T-helper 1 cell treated with Interleukin-12 subunit alpha and Interleukin-12 subunit beta and Interleukin-4 antibody, amounts not matched to agents 30 μg/mL and 1 μg/mL, for 36 hours (primary cell): ENCODE measurements around the gene A3GALT2.
A peak's percentile ranks its signal among the peaks of the same experiment; 100 is the strongest.
"Not testable (repeated sequence)": the region's sequence is repeated elsewhere in the genome, so short reads cannot be mapped to it uniquely, and the experiment has no call there.

Experiments
- H3K27ac Mint-ChIP-seq: one replicate; pipeline ENCODE4 v1.8.0; 2021; ENCODE audit warnings: mild to moderate bottlenecking, mixed read lengths
- H3K27me3 Mint-ChIP-seq: one replicate; pipeline ENCODE4 v1.8.0; 2021; ENCODE audit warnings: low read depth, mixed read lengths
- H3K36me3 Mint-ChIP-seq: one replicate; pipeline ENCODE4 v1.8.0; 2021; ENCODE audit warnings: low read depth, mixed read lengths
- H3K4me1 Mint-ChIP-seq: one replicate; pipeline ENCODE4 v1.8.0; 2021; ENCODE audit warnings: low read depth, mixed read lengths
- H3K4me3 Mint-ChIP-seq: one replicate; pipeline ENCODE4 v1.8.0; 2021; ENCODE audit warnings: mild to moderate bottlenecking, moderate library complexity, mixed read lengths
- H3K9me3 Mint-ChIP-seq: one replicate; pipeline ENCODE4 v1.8.0; 2021; ENCODE audit warnings: mixed read lengths

Gene A3GALT2

DNA sequence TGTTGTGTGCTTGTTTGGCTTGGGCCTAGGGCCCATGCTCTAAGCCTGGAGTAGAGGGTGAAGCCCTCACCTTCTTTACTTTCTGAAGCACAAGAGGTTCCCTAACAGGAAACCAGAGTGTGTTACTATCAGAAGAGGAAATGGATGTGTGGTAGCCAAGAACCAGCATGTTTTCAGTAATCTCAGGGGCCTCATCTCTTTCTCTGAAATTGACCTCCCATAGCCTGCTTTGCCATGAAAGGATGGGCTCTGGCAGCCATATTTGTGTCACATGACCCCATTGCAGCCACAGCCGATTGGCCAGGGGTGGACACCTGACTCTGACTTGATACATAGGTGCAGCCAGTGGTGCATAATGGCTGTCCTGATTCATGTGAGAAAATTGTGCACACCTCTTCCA is 18.6 kb downstream of the A3GALT2 start:
- Mint-ChIP-seq H3K27ac (peak overlapping the region; percentile 72), H3K36me3 (peaks cover 9% of the 10 kb centered on the region), H3K9me3 (peaks cover 8% of the 10 kb centered on the region), H3K4me3 (peak overlapping the region; percentile 35), H3K4me1 (peaks cover 34% of the 10 kb centered on the region), H3K27me3 (peaks cover 19% of the 10 kb centered on the region)

DNA sequence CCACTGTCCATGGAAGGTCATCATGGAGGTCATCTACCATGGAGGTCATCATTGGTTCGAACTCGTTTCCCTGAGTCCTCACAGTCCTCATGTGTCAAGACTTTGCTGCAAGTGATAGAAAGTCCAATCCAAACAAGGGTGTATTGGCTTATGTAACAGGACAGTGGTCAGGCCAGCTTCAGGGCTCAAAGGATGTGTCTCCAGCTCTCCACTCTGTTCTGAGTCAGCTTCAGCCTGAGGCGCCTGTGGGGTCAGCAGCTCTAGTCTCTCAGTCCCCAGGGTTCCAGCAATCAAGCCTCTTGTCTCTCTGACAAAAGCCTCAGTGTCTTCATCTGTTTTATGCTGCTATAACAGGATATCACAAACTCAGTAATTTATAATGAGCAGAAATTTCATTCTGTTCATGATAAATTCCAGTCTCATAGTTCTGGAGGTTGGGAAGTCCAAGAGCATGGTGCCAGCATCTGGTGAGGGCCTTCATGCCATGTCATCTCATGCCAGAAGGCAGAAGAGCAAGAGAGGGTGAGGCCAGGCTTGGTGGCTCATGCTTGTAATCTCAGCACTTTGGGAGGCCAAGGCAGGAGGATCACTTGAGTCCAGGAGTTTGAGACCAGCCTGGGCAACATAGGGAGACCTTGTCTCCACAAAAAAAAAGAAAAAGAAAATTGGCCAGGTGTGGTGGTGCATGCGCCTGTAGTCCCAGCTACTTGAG is 19.5 kb downstream of the A3GALT2 start:
- H3K36me3 Mint-ChIP-seq = peaks cover 9% of the 10 kb centered on the region
- H3K4me1 Mint-ChIP-seq = peaks cover 34% of the 10 kb centered on the region
- no peak overlapping the region for H3K4me3 Mint-ChIP-seq
- H3K27me3 Mint-ChIP-seq = peaks cover 18% of the 10 kb centered on the region
- H3K27ac Mint-ChIP-seq = peak overlapping the region; percentile 5
- peaks cover 8% of the 10 kb centered on the region for H3K9me3 Mint-ChIP-seq

- Mint-ChIP-seq H3K27me3 (peaks cover 11% of the 10 kb centered on the region), H3K4me1 (peaks cover 34% of the 10 kb centered on the region), H3K9me3 (peaks cover 8% of the 10 kb centered on the region), H3K4me3 (no peak overlapping the region), H3K27ac (no peak overlapping the region), H3K36me3 (peaks cover 7% of the 10 kb centered on the region)
Observed at GRCh38 chr1:33300673-33301072, 20.2 kb downstream of the A3GALT2 start.

DNA sequence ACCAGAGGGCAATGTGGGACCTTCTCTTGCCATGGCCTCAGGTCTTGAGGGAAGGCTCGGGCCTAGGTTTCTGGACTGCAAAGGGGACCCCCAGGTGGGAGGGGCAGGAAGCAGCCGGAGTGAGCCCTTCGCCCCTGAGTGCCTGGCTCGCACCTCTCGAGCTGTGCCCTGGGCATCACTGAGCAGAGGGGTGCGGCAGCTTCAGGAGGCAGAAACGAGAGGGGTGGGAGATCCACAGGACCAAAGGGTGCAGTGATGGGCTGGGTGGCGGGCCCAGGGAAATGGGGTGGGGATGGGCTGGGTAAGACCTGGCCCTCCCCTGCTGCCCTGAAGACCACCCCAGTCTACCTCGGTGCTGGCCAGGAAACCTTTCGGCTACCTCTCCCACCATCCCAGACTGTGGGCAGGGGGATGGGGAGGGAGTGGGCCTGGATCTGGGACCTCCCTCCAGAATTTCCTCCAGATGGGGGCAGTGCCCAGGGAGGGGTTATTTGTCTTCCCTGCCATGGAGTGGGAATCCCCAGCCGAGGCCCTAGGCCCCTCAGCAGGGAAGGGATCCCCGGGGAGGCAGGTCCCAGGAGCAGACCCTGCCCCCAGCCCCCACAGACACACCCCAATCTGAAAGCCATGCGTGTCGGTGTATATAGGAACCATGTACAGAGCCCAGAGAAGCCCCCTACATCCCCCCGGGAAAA is 21.3 kb downstream of the A3GALT2 start:
- H3K27me3 Mint-ChIP-seq = peaks cover under 1% of the 10 kb centered on the region
- peaks cover 8% of the 10 kb centered on the region for H3K9me3 Mint-ChIP-seq
- H3K27ac Mint-ChIP-seq = no peak overlapping the region
- no peak overlapping the region for H3K4me3 Mint-ChIP-seq
- H3K36me3 Mint-ChIP-seq = peaks cover 9% of the 10 kb centered on the region
- H3K4me1 Mint-ChIP-seq = peaks cover 39% of the 10 kb centered on the region

DNA sequence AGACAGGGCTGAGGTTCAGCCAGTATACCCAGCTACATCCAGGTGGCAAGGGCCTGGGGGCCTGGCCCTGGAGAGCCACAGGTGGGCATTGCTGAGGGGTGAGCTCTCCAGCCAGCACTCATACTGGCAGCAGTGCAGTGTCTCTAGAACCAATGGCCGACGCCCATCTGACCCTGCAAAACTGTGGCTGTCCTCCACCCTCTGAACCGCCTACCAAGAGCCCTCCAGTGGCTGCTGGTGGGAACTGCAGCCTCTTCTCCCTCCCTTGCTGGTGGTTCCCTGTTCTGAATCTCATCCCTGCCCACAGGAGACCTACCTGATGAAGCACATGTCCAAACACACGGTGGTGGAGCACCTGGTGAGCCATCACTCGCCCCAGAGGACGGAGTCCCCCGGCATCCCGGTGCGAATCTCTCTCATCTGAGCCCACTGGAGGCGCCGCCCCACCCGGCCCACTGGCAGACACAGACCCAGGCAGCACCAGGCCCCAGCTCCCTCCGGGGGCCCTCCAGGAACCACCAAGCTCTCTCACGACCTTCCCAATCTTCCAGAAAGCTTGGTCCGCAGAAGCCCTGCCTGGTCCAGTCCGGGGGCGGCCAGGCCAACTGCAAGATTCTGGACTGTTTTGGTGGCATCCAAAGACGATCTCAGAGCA is 22.1 kb downstream of the A3GALT2 start:
- H3K36me3 Mint-ChIP-seq = peaks cover 9% of the 10 kb centered on the region

GRCh38 chr1:33297911-33298622 is 22.8 kb downstream of the A3GALT2 start:
- Mint-ChIP-seq H3K4me3 (no peak overlapping the region), H3K36me3 (peaks cover 4% of the 10 kb centered on the region), H3K27ac (no peak overlapping the region), H3K9me3 (peaks cover 8% of the 10 kb centered on the region), H3K27me3 (no peaks in the 10 kb centered on the region), H3K4me1 (peaks cover 29% of the 10 kb centered on the region)

More for the DNA sequence above, 22.1 kb downstream of the A3GALT2 start:
- Mint-ChIP-seq H3K4me3 (no peak overlapping the region), H3K27ac (no peak overlapping the region), H3K9me3 (peaks cover 8% of the 10 kb centered on the region), H3K27me3 (no peaks in the 10 kb centered on the region), H3K4me1 (peaks cover 34% of the 10 kb centered on the region)

DNA sequence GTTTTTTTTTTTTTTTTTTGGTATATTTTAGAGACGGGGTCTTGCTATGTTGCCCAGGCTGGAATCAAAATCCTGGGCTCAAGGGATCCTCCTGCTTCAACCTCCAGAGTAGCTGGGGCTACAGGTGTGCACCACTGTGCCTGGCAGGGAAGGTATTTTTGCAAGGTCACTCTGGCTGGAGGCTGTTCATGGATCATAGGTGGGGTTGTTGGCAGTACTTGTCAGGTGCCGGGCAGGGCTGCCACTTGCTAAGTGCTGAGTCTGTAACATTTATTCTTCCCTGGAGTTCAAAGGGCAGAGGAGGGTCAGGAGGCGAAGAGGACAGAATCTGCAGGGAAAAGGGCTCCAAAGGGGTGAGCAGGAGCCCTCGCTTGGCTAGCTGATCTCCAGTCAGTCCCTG is 24.1 kb downstream of the A3GALT2 start:
- Mint-ChIP-seq H3K27ac (no peak overlapping the region), H3K4me1 (peaks cover 17% of the 10 kb centered on the region), H3K36me3 (peaks cover 2% of the 10 kb centered on the region), H3K27me3 (no peaks in the 10 kb centered on the region), H3K9me3 (peaks cover 1% of the 10 kb centered on the region), H3K4me3 (no peak overlapping the region)

GRCh38 chr1:33296082-33296458 is 24.8 kb downstream of the A3GALT2 start:
- no peak overlapping the region for H3K4me3 Mint-ChIP-seq
- H3K36me3 Mint-ChIP-seq = peaks cover 2% of the 10 kb centered on the region
- no peaks in the 10 kb centered on the region for H3K9me3 Mint-ChIP-seq
- H3K27me3 Mint-ChIP-seq = no peaks in the 10 kb centered on the region
- H3K4me1 Mint-ChIP-seq = peaks cover 13% of the 10 kb centered on the region
- no peak overlapping the region for H3K27ac Mint-ChIP-seq

- Mint-ChIP-seq H3K27ac (no peak overlapping the region), H3K27me3 (no peaks in the 10 kb centered on the region), H3K4me3 (no peak overlapping the region), H3K4me1 (peaks cover 13% of the 10 kb centered on the region), H3K9me3 (no peaks in the 10 kb centered on the region), H3K36me3 (peaks cover 2% of the 10 kb centered on the region)
Observed at GRCh38 chr1:33295450-33296081, 25.3 kb downstream of the A3GALT2 start.

DNA sequence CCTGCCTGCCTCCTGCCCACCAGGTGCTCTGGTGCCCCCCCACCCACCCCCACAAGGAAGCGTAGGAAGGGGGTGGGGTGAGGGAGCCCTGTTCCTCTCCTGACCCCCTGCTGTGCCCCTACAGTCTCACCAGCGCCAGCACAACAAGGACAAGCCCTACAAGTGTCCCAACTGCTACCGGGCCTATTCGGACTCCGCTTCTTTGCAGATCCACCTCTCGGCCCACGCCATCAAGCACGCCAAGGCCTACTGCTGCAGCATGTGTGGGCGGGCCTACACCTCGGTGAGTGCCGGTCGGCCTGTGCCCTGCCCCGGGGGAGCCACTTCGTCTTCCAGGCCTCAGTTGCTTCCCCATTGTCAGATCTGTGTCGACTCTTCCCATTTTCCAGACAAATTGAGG is 25.9 kb downstream of the A3GALT2 start:
- H3K4me1 Mint-ChIP-seq = peaks cover 13% of the 10 kb centered on the region
- no peaks in the 10 kb centered on the region for H3K27me3 Mint-ChIP-seq
- peaks cover 2% of the 10 kb centered on the region for H3K36me3 Mint-ChIP-seq
- H3K9me3 Mint-ChIP-seq = no peaks in the 10 kb centered on the region
- no peak overlapping the region for H3K27ac Mint-ChIP-seq
- H3K4me3 Mint-ChIP-seq = no peak overlapping the region

DNA sequence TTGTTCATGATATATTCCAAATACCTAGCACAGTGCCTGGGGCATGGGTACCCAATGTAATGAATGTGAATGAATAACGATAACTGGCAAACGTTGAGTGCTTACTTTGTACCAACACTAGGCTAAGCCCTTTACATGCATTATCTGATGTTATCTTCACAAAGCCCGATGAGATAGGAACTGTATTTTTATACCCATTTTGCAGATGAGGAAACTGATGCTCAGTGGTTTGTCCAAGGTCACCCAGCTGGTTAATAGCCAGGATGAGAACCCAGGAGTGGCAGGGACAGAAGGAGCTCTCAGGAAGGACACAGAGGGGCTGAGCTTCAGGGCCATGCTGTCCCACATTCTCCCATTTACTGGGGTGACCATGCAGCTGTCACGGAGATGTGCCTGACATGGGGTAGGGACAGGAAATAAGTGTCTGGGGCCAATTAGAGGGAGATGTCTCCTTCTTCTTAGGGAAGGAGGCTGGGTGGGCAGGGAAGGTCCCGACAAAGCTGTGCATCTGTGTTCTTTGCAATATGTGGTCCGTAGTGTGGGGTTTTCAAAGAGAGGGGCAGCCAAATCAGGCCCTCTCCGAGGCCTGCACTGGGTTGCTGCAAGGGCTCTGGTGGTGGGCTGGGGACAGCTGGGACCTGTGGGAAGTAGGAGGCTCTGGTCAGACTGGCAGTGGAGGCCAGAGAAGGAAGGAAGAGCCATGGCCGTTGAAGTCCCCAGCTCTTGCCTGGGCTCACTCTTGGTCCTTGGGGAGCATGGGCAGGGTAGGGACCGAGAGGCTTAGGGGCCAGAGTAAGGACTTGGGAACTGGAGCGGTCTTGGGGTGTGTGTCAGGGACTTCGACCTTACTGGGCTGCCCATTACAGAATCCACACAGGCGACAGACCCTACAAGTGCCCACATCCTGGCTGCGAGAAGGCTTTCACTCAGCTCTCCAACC is 26.6 kb downstream of the A3GALT2 start:
- H3K27ac Mint-ChIP-seq = no peak overlapping the region
- no peaks in the 10 kb centered on the region for H3K9me3 Mint-ChIP-seq
- no peaks in the 10 kb centered on the region for H3K27me3 Mint-ChIP-seq

DNA sequence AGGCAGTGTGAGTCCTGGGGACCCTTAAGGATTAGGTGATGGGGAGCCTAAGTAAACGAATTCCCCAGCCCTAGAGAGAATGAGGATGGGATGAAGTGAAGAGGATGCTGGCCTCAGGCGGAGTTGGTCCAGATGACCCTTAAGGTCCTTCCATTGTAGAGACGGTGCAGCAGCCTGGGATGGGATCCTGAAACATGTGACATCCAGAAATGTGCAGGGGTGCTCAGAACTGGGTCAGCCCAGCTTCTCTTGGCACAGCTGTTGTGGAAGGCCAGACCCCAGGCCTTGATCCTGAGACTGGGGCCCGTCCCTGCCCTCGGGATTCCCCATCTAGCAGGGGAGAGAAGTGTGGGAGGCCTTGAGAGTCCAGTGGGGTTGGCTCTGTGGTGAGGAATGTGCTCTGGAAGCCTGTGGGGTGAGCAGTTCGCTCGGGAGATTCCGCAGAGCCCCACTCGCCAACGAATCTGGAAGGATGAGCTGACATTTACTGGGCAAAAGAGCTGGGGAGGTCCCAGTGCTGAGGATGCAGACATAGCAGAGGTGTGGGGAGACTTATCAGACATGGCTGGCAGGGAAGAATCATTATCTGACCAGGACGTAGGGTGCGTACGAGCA is 28.1 kb downstream of the A3GALT2 start:
- H3K9me3 Mint-ChIP-seq = no peaks in the 10 kb centered on the region
- no peaks in the 10 kb centered on the region for H3K27me3 Mint-ChIP-seq
- H3K4me1 Mint-ChIP-seq = peaks cover 6% of the 10 kb centered on the region
- H3K4me3 Mint-ChIP-seq = no peak overlapping the region
- H3K36me3 Mint-ChIP-seq = peaks cover 10% of the 10 kb centered on the region
- H3K27ac Mint-ChIP-seq = no peak overlapping the region

More for the DNA sequence above, 26.6 kb downstream of the A3GALT2 start:
- Mint-ChIP-seq H3K36me3 (peaks cover 2% of the 10 kb centered on the region), H3K4me3 (no peak overlapping the region), H3K4me1 (peaks cover 13% of the 10 kb centered on the region)

- H3K36me3 Mint-ChIP-seq, H3K4me1 Mint-ChIP-seq, H3K4me3 Mint-ChIP-seq, H3K27ac Mint-ChIP-seq, H3K27me3 Mint-ChIP-seq, H3K9me3 Mint-ChIP-seq: not testable (repeated sequence)
Observed at GRCh38 chr1:33290615-33291014, 30.3 kb downstream of the A3GALT2 start.
